ENCODE measurements around the gene ACADL.

Gene ACADL

DNA sequence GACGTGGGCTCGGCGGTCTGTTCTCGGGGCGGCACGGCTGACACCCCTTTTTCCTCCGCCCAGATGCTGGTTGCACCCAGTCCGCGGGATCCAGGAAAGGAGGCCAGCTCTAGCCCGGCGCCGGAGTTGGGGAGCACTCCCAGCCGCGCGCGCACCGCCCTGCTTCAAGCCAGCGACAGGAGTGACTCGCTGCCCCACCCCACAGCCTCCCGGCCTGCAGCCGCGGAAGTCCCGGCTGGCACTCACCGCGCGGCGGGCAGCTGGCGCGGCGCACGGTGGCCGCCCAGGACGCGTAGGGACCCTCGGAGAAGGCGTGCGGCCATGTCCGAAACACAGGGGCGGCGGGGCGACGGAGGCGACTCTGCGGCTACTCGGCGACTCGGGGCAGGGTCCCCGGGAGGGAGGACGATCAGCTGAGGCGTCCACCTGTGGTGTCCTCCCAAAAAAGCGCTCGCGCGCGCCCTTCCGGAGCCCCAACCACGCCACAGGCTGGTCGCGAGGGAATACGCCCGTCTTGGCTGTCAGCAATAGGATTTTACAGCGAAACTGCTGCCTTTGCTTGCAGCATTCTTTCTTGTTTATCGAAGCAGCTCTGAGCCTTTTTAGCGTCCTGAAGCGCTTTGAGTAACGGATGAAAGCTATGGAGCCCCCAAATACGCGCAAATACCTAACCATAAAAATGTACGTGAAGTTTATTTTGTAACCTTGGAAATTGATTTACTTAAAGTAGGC is at the start of gene ACADL:
TSS of gene ACADL (minus strand) at position 507 of the 732 bp plus-strand sequence. CDS start at position 323, 184 bp downstream.
- no peak for DNase-seq (ENCODE audit: low spot score)

DNA sequence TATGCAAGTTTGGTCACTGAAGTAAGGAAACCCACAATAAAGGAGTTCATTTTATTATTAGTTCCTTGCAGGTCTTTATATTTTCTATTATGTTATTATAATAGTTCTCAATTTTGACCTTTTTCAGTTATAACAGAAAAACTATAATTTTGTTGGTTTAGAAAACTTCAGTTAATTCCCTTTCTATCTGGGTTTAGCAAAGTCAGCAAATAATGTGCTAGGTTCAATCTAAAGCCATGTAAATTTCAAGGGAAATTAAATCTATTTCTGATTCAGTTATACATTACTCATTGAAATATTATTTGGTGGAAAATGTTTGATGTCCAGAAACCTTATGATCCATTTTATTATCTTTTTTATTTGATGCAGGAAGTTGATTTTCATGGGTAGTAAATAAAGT is 46.1 kb upstream of the ACADL start:
- no peak for DNase-seq (ENCODE audit: low spot score)

DNA sequence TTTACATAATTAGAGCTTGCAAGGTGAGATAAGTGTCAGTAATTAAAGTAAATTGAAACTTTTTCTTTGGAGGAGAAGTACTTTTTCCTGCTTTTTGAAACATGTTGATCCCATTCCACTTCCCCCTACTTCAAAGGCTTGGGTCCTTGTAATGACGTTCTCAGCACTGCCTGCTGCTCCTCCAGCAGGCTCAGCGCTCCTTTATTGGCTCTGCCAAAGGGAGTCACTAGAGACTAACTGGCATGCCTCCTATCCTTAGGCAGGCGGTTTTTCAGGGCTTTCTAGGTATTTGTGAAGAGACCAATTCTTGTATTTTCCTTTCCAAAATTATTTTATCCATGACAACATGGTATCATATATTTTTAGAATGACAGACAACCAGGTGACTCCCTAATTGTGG is 43.9 kb upstream of the ACADL start:
- no peak for DNase-seq (ENCODE audit: low spot score)

DNA sequence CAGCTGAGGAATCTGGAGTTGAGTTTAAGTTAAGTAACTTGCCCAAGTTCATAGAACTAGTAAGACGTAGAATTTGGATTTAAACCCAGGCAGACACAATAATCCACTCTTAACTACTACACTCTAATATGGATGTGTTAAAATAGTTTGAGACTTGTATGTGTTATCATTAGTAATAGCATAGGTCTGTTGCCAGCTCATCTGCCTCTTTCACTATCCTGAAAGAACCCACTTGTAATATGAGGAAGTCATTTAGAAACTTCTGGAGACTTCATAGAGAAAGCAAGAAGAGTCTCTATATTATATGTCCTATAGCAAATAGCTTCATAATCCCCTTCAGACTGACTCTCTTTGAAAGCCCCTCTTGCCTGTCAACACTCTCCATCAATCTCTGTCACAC is 43.0 kb upstream of the ACADL start:
- DNase-seq (ENCODE audit: low spot score) = no peak

DNA sequence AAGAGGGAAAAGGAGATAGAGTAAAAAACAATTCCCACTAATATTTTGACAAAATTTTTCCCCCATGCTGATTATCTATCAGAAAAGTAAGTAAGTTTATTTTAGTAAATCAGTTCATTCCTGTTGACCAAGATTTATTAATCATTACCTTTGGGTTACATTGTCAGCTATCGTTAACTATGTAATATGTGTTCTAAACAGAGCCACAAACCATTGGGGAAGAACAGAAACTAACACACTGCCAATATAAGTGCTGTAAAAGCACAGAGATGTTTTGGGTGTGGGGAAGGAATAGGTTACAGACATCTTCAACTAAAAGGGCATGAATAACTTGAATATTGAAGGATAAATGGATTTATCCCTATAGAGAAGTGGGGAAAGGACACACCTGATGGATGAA is 42.5 kb upstream of the ACADL start:
- no peak for DNase-seq (ENCODE audit: low spot score)

DNA sequence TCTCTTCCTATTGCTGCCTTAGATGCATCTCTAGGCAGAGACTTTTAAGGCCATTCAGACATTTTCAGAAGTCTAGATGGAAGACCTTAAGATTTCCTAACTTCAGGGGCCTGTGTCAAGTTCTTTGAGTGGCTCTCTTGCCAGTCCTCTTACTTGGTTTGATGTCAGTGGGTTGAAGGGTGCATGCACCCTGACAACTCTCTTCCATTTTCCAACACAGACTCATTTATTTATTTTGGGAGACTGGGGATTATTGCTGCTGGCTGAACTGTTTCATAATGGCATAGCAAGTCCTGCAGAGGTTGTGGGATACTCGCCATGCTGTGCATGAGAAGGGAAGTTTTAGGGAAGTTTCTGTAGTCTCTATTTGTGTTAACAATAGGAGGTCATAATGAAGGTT is 39.0 kb upstream of the ACADL start:
- DNase-seq (ENCODE audit: low spot score) = no peak

DNA sequence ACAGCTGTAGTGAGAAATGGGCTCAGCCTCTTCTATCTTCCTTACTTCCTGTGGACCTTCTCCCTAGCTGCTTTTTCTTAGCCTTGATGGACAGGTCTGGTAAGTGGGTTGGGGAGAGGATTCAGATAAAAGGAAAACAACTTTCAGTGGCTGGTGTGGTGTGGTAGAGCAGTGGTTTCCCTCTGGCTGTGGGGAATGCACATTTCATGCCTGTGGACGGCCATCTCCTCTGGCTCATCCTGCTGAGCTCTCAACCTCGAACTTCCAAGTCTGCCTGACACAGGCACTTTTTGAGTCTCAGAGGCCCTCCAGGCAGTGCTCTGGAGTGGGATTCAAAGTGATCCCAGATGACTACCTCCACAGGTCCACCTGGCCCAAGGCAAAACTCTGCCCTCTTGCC is 38.6 kb upstream of the ACADL start:
- no peak for DNase-seq (ENCODE audit: low spot score)

DNA sequence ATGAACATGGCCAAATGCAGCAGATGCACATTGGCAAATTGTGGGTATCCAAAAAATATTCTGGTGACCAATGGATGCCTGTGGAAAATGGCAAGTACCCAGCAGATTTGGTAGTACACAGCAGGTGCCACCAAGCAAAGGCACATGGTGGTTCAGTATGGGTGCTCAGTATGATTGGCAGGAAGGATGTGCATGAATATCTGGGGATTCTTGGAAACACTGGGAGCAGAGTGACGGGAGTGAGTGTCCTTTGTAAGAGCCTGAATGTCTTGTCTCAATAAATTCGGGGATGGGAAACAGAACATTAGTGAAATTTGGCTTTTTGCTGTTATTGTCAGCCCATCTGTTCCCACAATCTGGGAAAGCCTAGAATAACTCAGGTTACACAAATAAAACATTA is 36.8 kb upstream of the ACADL start:
- DNase-seq (ENCODE audit: low spot score) = no peak

DNA sequence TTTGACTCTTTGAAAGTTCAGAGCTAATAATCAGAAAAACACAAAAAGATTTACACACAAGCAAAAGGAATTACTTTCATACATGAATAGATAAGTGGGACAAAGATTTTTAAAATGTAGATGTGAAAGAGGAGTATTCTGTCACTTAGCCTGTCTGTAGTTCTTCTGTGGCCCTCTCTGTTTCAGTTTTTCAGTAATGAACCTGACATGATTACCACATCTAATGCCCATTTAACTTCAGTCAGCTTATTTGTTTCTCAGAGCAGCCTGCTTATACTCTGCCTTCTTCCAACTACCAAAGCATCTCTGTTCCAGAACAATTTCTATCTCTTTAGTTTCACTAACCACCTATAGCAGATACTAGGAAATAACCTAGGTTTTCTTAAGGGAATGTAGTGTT is 34.4 kb upstream of the ACADL start:
- no peak for DNase-seq (ENCODE audit: low spot score)

DNA sequence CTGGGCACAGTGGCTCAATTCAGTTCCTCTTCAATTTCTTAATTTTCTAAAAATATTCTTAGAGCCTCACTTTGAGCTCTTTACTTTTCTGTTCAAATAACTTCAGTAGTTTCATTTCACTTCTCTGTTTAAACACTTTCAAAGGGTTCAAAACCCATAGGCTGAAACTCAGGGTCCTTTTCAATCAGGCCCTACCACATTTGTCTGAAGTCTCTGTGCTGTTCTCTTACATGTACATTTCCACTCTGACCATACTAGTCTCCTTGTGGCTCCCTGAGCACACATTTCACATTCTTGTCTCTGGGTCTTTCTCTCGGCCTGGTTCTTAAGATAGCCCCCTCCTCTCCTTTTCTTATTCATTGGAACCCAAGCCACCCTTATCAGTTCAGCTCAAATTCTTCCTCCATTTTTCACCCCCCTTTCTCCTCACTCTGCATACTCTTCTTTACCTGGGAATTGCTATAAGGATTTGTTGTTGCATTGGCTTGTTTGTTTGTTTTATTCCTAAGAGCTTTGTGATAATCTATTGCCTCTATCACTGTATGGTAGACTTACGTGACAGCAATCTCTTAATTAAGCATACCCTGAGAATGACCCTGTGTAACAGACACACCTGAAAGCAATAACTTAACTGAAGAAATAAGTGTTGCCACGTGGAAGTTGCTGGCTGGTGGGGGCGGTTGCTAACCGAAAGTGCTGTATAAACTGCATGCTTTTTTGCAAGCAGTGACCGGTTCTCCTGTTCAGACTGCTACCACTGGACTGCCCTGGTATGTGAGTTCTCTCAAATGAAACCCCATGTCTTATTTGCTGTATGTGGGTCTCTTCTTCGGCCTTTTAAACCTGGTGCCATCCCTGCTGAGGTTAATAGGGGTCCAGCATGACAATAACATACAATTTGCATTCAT is 27.7 kb upstream of the ACADL start:
- no peak for DNase-seq (ENCODE audit: low spot score)

DNA sequence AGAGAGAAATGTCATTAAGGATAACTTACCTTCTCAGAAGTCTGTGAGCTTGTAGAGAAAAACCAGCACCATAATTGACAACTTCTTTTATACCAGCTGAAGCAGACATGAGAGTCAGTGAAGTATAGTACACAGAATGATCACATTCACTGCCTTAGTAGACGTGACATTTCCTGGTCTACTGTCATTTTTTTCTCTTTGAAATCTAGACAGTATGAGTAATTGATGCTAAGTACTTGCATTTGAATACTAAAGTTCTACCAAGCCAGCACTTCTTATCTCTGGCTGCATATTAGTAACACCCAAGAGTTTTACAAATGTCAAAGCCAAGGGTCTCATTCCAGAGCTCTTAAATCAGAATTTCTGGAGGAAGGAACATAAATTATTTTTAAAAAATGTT is 25.4 kb upstream of the ACADL start:
- DNase-seq (ENCODE audit: low spot score) = no peak

DNA sequence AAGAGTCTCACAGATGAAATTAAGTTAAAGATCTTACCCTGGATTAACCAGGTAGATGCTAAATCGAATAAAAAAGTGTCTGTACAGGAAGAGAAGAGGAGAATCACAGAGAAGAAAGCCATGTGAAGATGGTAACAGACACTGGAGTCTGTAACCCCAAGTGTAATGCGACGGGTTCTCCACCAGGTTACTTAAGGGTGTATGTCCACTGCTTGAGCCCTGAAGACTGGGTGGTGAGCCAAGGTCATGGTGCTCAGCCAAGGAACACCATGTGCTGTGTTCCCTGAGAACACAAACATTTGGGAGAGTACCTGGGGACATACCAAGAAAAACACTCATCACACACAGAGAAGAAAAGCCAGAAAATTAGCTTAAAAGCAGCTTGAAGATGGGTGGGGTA is 8.2 kb upstream of the ACADL start:
- no peak for DNase-seq (ENCODE audit: low spot score)

DNA sequence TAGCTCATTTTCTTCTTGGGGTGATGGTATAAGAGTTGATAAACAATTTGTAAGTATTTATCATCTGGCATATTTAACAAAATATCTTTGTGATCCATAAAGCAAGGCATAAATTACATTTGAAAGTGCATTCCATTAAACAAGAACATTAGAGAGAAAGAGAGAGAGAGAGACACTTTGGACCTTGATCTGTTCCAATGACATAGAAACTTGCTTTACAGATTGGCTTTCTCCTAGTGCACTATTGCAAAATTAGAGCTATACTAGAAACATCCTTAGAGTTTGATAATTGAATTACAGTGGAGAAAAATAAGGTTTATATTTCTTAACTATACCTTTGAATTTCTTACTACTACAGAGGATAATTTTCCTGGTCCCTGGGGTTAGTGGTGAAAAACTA is 5.7 kb upstream of the ACADL start:
- DNase-seq (ENCODE audit: low spot score) = no peak

DNA sequence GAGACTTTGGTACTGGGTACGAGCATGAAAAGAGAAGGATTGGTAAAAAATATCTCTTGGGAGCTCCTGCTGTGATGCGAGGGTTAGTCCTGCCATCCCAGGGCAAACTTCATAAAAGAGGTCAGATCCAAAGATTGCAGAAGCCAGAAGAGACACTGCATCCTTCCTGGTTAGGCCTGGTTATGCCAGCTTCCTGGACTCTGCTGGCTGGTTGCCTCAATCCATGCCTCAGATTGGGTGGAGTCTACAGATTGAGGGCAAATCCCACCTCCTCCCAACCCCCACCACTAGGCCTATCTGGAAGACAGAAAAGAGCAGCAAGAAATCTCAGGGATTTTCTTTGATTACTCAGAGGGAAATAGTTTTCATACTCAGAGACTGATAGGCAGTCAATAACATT is 5.3 kb upstream of the ACADL start:
- DNase-seq (ENCODE audit: low spot score) = no peak

DNA sequence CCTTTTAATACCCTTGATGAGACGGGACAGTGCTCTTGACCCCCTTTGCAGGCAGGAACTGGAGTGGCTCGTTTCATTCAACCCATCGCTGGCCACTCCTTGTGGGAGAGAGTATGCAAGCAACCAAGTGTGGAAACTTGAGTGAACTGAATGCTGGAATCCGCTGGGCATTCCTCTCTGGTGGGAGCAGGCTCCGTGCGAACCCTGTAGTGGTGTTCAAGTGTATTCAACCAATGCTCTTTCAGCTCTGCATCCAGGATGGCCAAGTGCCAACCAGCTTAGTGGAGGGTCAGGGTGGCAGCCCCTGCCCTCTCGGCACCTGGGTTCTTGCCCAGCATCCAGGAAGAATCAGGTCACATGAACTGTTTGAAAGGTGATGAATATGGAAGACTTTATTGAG is 3.3 kb upstream of the ACADL start:
- DNase-seq (ENCODE audit: low spot score) = no peak

DNA sequence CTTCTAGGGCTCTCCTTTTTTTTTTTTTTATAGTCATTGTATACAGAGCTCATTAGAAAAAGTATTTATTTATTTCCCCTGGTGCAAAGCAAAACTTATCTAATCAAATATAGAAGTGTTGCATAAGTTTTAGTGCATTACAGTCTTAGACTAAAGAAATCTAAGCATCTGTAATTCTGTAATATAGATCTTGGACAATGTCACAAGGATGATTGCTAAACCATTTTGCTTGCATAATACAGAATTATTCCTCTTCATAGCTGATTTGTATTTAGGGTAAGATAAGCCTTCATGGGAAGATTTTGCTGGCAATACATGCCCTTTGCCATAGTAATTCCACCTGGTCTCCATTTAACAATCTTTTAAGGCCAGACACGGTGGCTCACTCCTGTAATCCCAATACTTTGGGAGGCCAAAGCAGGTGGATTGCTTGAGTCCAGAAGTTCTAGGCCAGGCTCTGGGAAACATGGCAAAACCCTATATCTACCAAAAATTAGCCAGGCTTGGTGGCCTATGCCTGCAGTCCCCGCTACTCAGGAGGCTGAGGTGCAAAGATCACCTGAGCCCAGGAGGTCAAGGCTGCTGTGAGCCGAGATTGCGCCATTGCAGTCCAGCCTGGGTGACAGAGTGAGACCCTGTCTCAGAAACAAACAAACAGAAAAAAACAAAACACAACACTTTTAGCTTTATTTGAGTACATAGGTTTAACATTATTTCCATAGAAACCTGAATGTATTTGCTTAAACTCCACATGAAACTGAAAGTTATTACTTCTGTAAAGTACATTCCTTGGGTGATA is 2.2 kb upstream of the ACADL start:
- no peak for DNase-seq (ENCODE audit: low spot score)

DNA sequence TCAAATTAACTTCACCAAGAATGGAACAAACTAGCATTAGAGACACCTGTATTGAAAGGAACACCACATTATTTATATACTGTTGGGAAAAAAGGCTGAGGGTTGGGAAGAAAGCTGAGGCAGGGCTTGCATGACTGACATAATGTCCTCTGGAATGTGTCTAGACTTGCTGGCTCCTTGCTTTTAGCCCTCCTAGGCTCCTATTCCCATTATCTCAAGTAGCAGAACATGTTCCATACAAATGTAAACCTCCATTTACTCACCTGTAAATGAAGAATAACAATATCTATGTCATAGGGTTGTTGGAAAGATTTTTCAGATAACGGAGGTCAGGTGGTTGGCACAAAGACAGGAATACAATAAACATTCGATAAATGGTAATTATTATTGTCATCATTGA is 976 bp upstream of the ACADL start:
- no peak for DNase-seq (ENCODE audit: low spot score)

DNA sequence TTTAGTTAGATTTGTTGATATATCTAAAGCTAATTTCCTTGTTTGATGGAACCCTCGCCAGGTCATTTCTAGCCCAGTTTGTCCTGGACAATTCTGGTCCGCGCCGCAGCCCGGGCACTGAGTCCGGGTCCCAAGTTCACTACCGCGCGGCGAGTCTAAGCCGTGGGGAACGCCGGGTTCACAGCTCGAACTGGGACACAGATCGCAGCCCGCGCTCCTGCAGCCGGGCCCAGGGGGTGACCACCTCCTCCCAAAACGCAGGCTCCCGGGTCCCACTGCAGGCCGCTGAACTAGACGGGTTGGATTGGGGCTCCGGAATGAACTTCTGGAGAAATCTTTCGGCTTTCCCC is 681 bp downstream of the ACADL start:
- DNase-seq (ENCODE audit: low spot score) = no peak

DNA sequence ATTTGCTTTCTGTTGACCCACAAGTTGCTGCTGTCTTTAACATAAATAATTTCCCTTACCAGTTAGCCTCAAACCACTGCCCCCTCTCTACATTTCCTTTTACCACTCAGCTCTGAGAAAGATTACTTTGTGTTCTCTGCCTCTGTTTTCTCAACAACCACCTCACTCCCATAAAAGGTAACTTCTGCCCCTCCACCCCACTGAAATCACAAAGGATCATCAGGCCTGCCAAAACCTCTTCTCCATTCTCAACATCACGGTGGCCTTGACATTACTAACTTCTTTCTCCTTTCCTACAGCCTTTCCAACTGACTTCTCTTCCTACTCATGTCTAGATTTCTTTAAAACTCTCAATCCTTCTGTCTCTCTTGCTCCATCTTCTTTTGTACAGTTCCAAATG is 10.1 kb downstream of the ACADL start:
- DNase-seq (ENCODE audit: low spot score) = no peak

DNA sequence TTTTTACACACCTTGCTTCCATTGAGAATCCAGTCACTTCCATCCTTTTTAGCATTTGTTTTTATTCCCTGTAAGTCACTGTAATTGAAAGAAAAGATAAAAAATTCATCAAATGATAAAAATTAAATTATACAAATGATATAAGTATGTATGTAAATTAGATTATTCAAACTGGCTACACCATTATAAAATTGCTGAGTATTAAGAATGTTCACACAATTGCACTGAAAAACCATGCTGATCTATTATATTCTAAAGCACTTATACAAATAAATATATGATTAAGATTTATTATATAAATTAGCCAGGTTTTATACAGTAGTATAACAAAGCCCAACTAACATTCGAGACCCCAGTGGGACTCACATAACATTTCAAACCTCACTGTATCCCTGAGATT is 15.1 kb downstream of the ACADL start:
- DNase-seq (ENCODE audit: low spot score) = no peak

DNA sequence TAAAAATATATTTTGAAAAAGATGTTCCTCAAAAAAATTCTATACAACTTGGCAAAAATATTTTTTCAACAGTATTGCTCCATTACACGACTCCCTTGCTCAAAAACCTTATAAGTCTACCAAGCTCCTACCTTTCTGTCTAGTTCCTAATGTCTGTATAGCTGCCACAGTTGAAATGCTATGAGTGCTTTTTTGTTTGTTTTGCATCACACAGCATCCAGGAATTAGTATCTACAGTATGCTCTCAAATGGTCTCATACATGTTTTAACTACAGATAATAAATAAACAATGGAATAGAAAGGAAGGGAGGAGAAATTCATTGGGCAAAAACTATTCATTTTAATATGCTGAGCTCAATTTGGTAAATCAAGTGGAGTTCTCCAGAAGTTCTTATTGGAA is 17.3 kb downstream of the ACADL start:
- no peak for DNase-seq (ENCODE audit: low spot score)

DNA sequence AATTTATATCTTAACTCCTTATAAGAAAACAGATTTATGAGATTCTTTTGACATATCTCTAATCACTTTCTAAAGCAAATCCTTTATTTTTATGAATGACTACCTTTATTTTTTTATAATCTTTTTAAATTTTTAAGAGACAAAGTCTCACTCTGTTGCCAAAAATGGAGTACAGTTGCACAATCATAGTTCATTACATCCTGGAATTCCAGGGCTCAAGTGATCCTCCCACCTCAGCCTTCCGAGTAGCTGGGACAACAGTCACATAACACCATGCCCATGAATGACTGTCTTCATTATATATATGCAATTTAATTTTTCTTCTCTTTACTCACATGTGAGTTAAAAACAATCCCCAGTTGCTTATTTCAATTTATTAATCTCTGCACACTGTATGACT is 21.7 kb downstream of the ACADL start:
- DNase-seq (ENCODE audit: low spot score) = no peak

DNA sequence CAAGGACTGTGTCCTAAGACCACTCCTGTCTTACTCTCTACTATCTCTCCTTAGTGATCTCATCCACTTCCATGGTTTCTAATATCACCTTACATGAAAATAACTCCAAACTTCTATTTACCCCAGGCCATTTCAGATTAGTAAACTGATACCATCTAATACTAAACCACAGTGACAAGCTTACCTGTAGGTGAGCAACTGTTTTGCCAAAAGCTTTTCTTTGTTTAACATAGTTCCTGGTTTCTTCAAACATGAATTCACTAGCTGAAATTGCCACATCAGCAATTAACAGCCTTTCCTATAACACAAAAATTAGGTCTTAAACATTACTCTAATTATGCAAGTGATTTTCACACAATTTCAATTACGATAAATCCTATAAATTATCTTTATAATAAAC is 22.1 kb downstream of the ACADL start:
- no peak for DNase-seq (ENCODE audit: low spot score)
